Measurements from ENCODE around the gene LGALS7B. TPM values are rescaled to one million over a fixed set of nuclear protein-coding genes. Genes with fewer than 3 reads are reported as not detected.
A peak's percentile ranks its signal among the peaks of the same experiment; 100 is the strongest.

Gene LGALS7B
- total RNA-seq, 2 experiments from 2014 or later, result not detected

GRCh38 chr19:38837656-38838121 lies 48.7 kb downstream of the LGALS7B start:
- intact Hi-C loops (cut with DNase I, micrococcal nuclease), result no loop called here
- peaks cover 5% of the 10 kb centered on the region for H3K27me3 Mint-ChIP-seq
- peaks cover 74% of the 10 kb centered on the region for H3K36me3 Mint-ChIP-seq (ENCODE audit: low read depth)

GRCh38 chr19:38838208-38838985 lies 49.4 kb downstream of the LGALS7B start:
- Mint-ChIP-seq H3K9me3 (no peaks in the 10 kb centered on the region), H3K27ac (peak overlapping the region; percentile 42), H3K36me3 (ENCODE audit: low read depth) (peaks cover 81% of the 10 kb centered on the region), H3K4me3 (no peak overlapping the region), H3K27me3 (peaks cover 5% of the 10 kb centered on the region), H3K4me1 (ENCODE audit: low read depth) (peaks cover 35% of the 10 kb centered on the region)
- Histone ChIP-seq H3K27ac (ENCODE audit: low read depth in 1 of 2, low read length in 2 of 2) (no peak overlapping the region), H3K4me3 (ENCODE audit: low read length) (no peak overlapping the region), H3K9me3 (ENCODE audit: control insufficient read depth in 1 of 2, insufficient read depth in 1 of 2, low read length in 2 of 2) (no peaks in the 10 kb centered on the region), H3K36me3 (ENCODE audit: insufficient read depth, low read length) (peaks cover 80% of the 10 kb centered on the region), H3K27me3 (ENCODE audit: control insufficient read depth in 1 of 2, insufficient read depth in 2 of 2, low read length in 2 of 2) (no peaks in the 10 kb centered on the region), H3K4me1 (ENCODE audit: insufficient read depth, low read length) (peaks cover 39% of the 10 kb centered on the region)
- ATAC-seq (ENCODE audit: poor library complexity) (no peak), DNase-seq (peak in 5 of 14 experiments; percentile 29 to 60 (median 33))
- ChIA-PET POLR2A (interaction anchor here (3.4 kb wide), 1 partner anchor 11 kb away, joined by 14 read pairs; no protein-coding TSS in a partner anchor), CTCF (interaction anchor here (0.5 to 1.3 kb wide), 2 partner anchors 32 to 91 kb away, joined by 3 read pairs; no protein-coding TSS in a partner anchor)
- TF ChIP-seq CTCF (IDR thresholded peaks at IDR 0.05), result no peak
- intact Hi-C loops (cut with DNase I, micrococcal nuclease), result no loop called here

More at GRCh38 chr19:38837656-38838121, 48.7 kb downstream of the LGALS7B start:
- Histone ChIP-seq H3K4me1 (ENCODE audit: insufficient read depth, low read length) (peaks cover 32% of the 10 kb centered on the region), H3K4me3 (ENCODE audit: low read length) (no peak overlapping the region), H3K27me3 (ENCODE audit: control insufficient read depth in 1 of 2, insufficient read depth in 2 of 2, low read length in 2 of 2) (no peaks in the 10 kb centered on the region), H3K36me3 (ENCODE audit: insufficient read depth, low read length) (peaks cover 73% of the 10 kb centered on the region), H3K9me3 (ENCODE audit: control insufficient read depth in 1 of 2, insufficient read depth in 1 of 2, low read length in 2 of 2) (no peaks in the 10 kb centered on the region), H3K27ac (ENCODE audit: low read depth in 1 of 2, low read length in 2 of 2) (peak overlapping the region in 1 of 2 donors; percentile 11)
- ChIA-PET CTCF (no interaction called here), POLR2A (interaction anchor here (0.8 to 3.4 kb wide), 2 partner anchors 12 to 63 kb away, joined by 3 to 14 read pairs; no protein-coding TSS in a partner anchor)
- Mint-ChIP-seq H3K27ac (peak overlapping the region; percentile 20), H3K4me1 (ENCODE audit: low read depth) (peaks cover 28% of the 10 kb centered on the region), H3K4me3 (no peak overlapping the region), H3K9me3 (no peaks in the 10 kb centered on the region)
- DNase-seq (no peak), ATAC-seq (ENCODE audit: poor library complexity) (no peak)
- TF ChIP-seq CTCF (IDR thresholded peaks at IDR 0.05), result no peak

- Histone ChIP-seq H3K4me3 (ENCODE audit: low read length) (no peak overlapping the region), H3K36me3 (ENCODE audit: insufficient read depth, low read length) (peaks cover 88% of the 10 kb centered on the region), H3K27ac (ENCODE audit: low read depth in 1 of 2, low read length in 2 of 2) (no peak overlapping the region), H3K9me3 (ENCODE audit: control insufficient read depth in 1 of 2, insufficient read depth in 1 of 2, low read length in 2 of 2) (no peaks in the 10 kb centered on the region), H3K4me1 (ENCODE audit: insufficient read depth, low read length) (peaks cover 46% of the 10 kb centered on the region), H3K27me3 (ENCODE audit: control insufficient read depth in 1 of 2, insufficient read depth in 2 of 2, low read length in 2 of 2) (no peaks in the 10 kb centered on the region)
- no peak for TF ChIP-seq CTCF (IDR thresholded peaks at IDR 0.05)
- Mint-ChIP-seq H3K4me3 (no peak overlapping the region), H3K9me3 (no peaks in the 10 kb centered on the region), H3K36me3 (ENCODE audit: low read depth) (peaks cover 89% of the 10 kb centered on the region), H3K27me3 (peaks cover 5% of the 10 kb centered on the region), H3K27ac (peak overlapping the region; percentile 55), H3K4me1 (ENCODE audit: low read depth) (peaks cover 43% of the 10 kb centered on the region)
- intact Hi-C loops (cut with DNase I, micrococcal nuclease), result no loop called here
- ATAC-seq (ENCODE audit: poor library complexity) (no peak), DNase-seq (no peak)
- CTCF ChIA-PET, result interaction anchor here (0.5 to 1.6 kb wide), 3 partner anchors 30 to 90 kb away, joined by 3 read pairs; no protein-coding TSS in a partner anchor
- POLR2A ChIA-PET, result interaction anchor here (3.4 kb wide), 1 partner anchor 10 kb away, joined by 14 read pairs; no protein-coding TSS in a partner anchor
Observed at GRCh38 chr19:38838986-38839761, 50.2 kb downstream of the LGALS7B start.
